Measurements from ENCODE around the gene KIF16B.

GRCh38 chr20:16405254-16405653 is 168.0 kb downstream of the KIF16B start:
- TF ChIP-seq EZH2 (IDR thresholded peaks at IDR 0.05; ENCODE audit: low read depth, unreplicated experiment) (no peak), JUNB (IDR thresholded peaks at IDR 0.05; ENCODE audit: unreplicated experiment) (no peak), CTCF (conservative IDR thresholded peaks at IDR 0.05; ENCODE audit: low read depth in 2 of 2) (no peak), EZH2phosphoT487 (IDR thresholded peaks at IDR 0.05; ENCODE audit: unreplicated experiment) (no peak), POLR2AphosphoS5 (IDR thresholded peaks at IDR 0.05; ENCODE audit: low read depth) (no peak), ZNF114 (CRISPR knock-in tag; IDR thresholded peaks at IDR 0.05) (no peak), ETS1 (IDR thresholded peaks at IDR 0.05) (no peak)
- TF ChIP-seq, protein P1, sequence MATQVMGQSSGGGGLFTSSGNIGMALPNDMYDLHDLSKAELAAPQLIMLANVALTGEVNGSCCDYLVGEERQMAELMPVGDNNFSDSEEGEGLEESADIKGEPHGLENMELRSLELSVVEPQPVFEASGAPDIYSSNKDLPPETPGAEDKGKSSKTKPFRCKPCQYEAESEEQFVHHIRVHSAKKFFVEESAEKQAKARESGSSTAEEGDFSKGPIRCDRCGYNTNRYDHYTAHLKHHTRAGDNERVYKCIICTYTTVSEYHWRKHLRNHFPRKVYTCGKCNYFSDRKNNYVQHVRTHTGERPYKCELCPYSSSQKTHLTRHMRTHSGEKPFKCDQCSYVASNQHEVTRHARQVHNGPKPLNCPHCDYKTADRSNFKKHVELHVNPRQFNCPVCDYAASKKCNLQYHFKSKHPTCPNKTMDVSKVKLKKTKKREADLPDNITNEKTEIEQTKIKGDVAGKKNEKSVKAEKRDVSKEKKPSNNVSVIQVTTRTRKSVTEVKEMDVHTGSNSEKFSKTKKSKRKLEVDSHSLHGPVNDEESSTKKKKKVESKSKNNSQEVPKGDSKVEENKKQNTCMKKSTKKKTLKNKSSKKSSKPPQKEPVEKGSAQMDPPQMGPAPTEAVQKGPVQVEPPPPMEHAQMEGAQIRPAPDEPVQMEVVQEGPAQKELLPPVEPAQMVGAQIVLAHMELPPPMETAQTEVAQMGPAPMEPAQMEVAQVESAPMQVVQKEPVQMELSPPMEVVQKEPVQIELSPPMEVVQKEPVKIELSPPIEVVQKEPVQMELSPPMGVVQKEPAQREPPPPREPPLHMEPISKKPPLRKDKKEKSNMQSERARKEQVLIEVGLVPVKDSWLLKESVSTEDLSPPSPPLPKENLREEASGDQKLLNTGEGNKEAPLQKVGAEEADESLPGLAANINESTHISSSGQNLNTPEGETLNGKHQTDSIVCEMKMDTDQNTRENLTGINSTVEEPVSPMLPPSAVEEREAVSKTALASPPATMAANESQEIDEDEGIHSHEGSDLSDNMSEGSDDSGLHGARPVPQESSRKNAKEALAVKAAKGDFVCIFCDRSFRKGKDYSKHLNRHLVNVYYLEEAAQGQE (IDR thresholded peaks at IDR 0.05; ENCODE audit: unreplicated experiment), result no peak

Data from GM23338 (cell line).